Aortic smooth muscle cell (primary cell): ENCODE data around the gene ZNF808. TPM values are rescaled to one million over a fixed set of nuclear protein-coding genes. Genes with fewer than 3 reads are reported as not detected.

Experiments used
- total RNA-seq: library from RNA; depleted of rRNA; stranded (reverse); fragments of >200 nt; gene quantifications from 2 replicates; pipeline ENCODE4 v1.2.3, GENCODE V29; 2014

The ZNF808 gene
- 17.6 and 19.2 TPM in 2 replicates for total RNA-seq

DNA sequence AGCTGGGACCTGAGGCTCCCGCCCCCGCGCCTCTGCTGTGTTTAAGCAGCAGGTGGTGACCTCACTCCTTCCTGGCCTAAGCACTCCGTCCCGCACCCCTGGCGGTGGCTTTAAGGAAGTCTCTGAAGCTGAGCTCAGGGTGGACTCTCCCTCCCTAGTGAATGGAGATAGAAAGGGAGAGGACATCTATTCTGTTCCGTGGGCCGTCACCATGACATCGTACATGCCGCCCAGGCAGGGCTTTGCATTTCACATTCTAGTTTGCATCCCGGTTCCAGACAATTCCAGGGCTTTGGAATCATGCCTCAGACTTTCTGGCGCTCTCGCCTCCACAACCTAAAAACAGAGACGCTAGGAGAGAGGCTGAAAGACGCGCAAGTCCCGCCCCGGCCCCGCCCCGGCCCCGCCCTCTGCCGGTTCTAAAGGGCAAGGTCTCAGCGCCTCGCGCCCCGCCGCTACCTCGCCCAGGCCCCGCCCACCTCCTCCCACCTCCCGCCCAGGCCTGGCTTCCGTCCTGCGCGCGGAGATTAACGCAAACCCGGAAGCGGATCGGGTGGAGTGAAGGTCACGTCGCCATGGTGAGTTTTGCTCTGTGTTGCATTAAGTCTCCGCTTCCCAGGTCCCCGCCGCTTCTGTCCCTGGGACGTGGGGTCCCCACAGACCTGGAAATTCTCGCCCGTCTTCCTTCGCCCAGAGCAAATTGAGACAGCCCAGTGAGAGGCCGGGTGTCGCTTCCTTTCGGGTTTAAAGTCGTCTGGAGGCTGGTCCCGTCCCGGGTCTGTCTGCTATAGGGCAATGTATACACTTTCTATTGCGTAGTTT lies at the start of gene ZNF808:
Gene ZNF808 (plus strand): TSS at position 535 of the 822 bp plus-strand sequence. CDS start 15,617 bp downstream, outside the sequence.

DNA sequence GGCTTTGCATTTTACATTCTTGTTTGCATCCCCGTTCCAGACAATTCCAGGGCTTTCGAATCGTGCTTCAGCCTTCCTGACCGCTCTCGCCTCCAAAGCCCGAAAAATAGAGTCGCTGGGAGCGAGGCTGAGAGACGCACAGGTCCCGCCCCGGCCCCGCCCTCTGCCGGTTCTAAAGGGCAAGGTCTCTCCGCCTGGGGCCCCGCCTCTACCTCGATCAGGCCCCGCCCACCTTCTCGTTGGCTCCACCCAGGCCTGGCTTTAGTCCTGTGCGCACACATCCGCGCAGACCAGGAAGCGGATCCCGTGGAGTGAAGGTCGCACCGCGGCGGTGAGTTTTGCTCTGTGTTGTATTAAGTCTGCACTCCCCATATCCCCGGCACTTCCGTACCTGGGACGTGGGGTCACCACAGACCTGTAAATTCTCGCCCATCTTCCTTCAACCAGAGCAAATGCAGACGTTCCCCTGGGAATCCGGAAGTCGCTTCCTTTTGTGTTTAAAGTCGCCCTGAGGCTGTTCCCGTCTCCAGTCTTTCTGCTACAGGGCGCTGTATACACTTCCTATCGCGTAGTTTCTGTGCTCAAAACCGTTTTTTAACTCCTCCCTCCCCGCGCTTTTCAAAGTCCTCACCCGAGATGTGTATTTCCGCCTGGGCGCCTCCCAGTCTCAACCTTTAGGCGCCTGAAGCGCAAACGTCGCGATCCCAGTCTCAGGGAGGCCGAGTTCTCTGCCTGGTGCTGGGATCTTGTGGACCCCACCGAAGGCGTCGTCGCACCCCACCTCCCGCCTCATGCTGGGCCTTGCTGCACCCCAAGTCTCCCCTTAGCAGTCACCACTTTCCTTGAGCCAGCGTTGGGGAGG lies 42.8 kb downstream of the ZNF808 start, which contains the start of gene ZNF701:
Gene ZNF701 (plus strand): TSS at position 288 of the 862 bp plus-strand sequence. CDS start 3,861 bp downstream, outside the sequence.

Other genes with a start within 250 kb of the ZNF808 start
- 6.2 and 7.8 TPM in 2 replicates for gene ZNF480, start 230.5 kb upstream of the ZNF808 start, total RNA-seq
- 1.8 and 2.4 TPM in 2 replicates for gene ZNF610, start 191.4 kb upstream of the ZNF808 start, total RNA-seq
- 31.3 and 50.7 TPM in 2 replicates for gene ZNF880, start 157.7 kb upstream of the ZNF808 start, total RNA-seq
- gene ZNF528, start 129.8 kb upstream of the ZNF808 start, total RNA-seq, result 24.9 and 30.3 TPM in 2 replicates
- gene ZNF534, start 98.5 kb upstream of the ZNF808 start, total RNA-seq, result 0.25 TPM in 1 of 2 replicates, not detected in the other
- 5.9 and 6.2 TPM in 2 replicates for gene ZNF578, start 74.1 kb upstream of the ZNF808 start, total RNA-seq
- 11.8 and 12.7 TPM in 2 replicates for gene ZNF701, start 42.6 kb downstream of the ZNF808 start, total RNA-seq
- 68.5 and 70.8 TPM in 2 replicates for gene ZNF83, start 110.7 kb downstream of the ZNF808 start, total RNA-seq
- 11.3 and 11.6 TPM in 2 replicates for gene ZNF611, start 207.4 kb downstream of the ZNF808 start, total RNA-seq